ENCODE data around the gene FAM13C.

- TF ChIP-seq TRIM24 (CRISPR knock-in tag; IDR thresholded peaks at IDR 0.05) (no peak), CTCF (CRISPR knock-in tag; IDR thresholded peaks at IDR 0.05) (no peak), CBX5 (CRISPR knock-in tag; IDR thresholded peaks at IDR 0.05; ENCODE audit: borderline replicate concordance) (no peak), SP2 (CRISPR knock-in tag; IDR thresholded peaks at IDR 0.05) (no peak), ZNF280B (CRISPR knock-in tag; IDR thresholded peaks at IDR 0.05; ENCODE audit: borderline replicate concordance) (no peak), ZNF224 (CRISPR knock-in tag; IDR thresholded peaks at IDR 0.05) (no peak), HCFC1 (IDR thresholded peaks at IDR 0.05; ENCODE audit: low read depth, low read length) (no peak), PBX2 (CRISPR knock-in tag; IDR thresholded peaks at IDR 0.05) (no peak), POLR2A (IDR thresholded peaks at IDR 0.05; ENCODE audit: insufficient read depth in 1 of 2, low read depth in 2 of 2, low read length in 2 of 2) (no peak), MAFF (IDR thresholded peaks at IDR 0.05; ENCODE audit: low read depth, low read length) (no peak), PBX3 (CRISPR knock-in tag; IDR thresholded peaks at IDR 0.05; ENCODE audit: borderline replicate concordance) (no peak)
Observed at GRCh38 chr10:59285848-59286247, 76.5 kb downstream of the FAM13C start.

Data from HepG2 (cell line).